ENCODE measurements around the gene FOSL2. TPM values are rescaled to one million over a fixed set of nuclear protein-coding genes. Genes with fewer than 3 reads are reported as not detected.

FOSL2 gene
- total and polyA plus RNA-seq, 4 experiments from 2014 or later, result 4.7 to 6.7 (median 5.8) TPM

- H3K36me3 Mint-ChIP-seq, result peaks cover 5 to 56% of the 10 kb centered on the region in 2 donors
- H3K9me3 ChIP-seq (ENCODE audit: control insufficient read depth in 1 of 2, low read length in 2 of 2), result no peaks in the 10 kb centered on the region
- intact Hi-C loops (cut with micrococcal nuclease), result no loop called here
- peaks cover 24 to 54% (median 35%) of the 10 kb centered on the region in 4 donors for H3K4me1 Mint-ChIP-seq
- peak overlapping the region in 6 of 7 donors; percentile 66 to 96 (median 78) for H3K27ac Mint-ChIP-seq
- peaks cover 37% of the 10 kb centered on the region for H3K4me1 ChIP-seq (ENCODE audit: insufficient read depth, low read length)
- peak in 1 of 5 donors; percentile 7 for DNase-seq
- no peak overlapping the region for H3K27ac ChIP-seq (ENCODE audit: low read depth, low read length)
- POLR2A ChIA-PET (ENCODE audit: partially characterized antibody), result interaction anchor here (0.9 to 10.9 kb wide), 2 partner anchors 20 to 22 kb away, joined by 3 to 115 read pairs; partner anchors contain the start of gene FOSL2
- H3K4me3 ChIP-seq (ENCODE audit: low read length in 2 of 2), result no peak overlapping the region
- H3K36me3 ChIP-seq (ENCODE audit: insufficient read depth, low read length), result peaks cover 3% of the 10 kb centered on the region
- no peaks in the 10 kb centered on the region for H3K27me3 ChIP-seq (ENCODE audit: insufficient read depth, low read length)
- CTCF ChIA-PET (ENCODE audit: partially characterized antibody), result no interaction called here
- H3K27me3 Mint-ChIP-seq, result no peaks in the 10 kb centered on the region
- no peaks in the 10 kb centered on the region for H3K9me3 Mint-ChIP-seq
- H3K4me3 Mint-ChIP-seq, result no peak overlapping the region
These were observed 20.7 kb downstream of the FOSL2 start for GRCh38 chr2:28413152-28413898.

GRCh38 chr2:28413899-28414295, 21.2 kb downstream of the FOSL2 start:
- intact Hi-C loops (cut with micrococcal nuclease), result no loop called here
- no peaks in the 10 kb centered on the region for H3K9me3 ChIP-seq (ENCODE audit: control insufficient read depth in 1 of 2, low read length in 2 of 2)
- DNase-seq, result no peak
- Mint-ChIP-seq H3K27ac (peak overlapping the region in 5 of 7 donors; percentile 25 to 83 (median 68)), H3K27me3 (no peaks in the 10 kb centered on the region), H3K9me3 (no peaks in the 10 kb centered on the region), H3K4me3 (no peak overlapping the region), H3K4me1 (peaks cover 19 to 48% (median 30%) of the 10 kb centered on the region in 4 donors), H3K36me3 (peaks cover 5 to 52% of the 10 kb centered on the region in 2 donors)
- no peak overlapping the region for H3K27ac ChIP-seq (ENCODE audit: low read depth, low read length)
- H3K4me3 ChIP-seq (ENCODE audit: low read length in 2 of 2), result no peak overlapping the region
- H3K36me3 ChIP-seq (ENCODE audit: insufficient read depth, low read length), result peaks cover 3% of the 10 kb centered on the region
- H3K27me3 ChIP-seq (ENCODE audit: insufficient read depth, low read length), result no peaks in the 10 kb centered on the region
- POLR2A ChIA-PET (ENCODE audit: partially characterized antibody), result interaction anchor here (0.9 to 1.2 kb wide), 2 partner anchors 9 to 21 kb away, joined by 3 to 4 read pairs; partner anchors contain the start of gene FOSL2
- peaks cover 31% of the 10 kb centered on the region for H3K4me1 ChIP-seq (ENCODE audit: insufficient read depth, low read length)
- CTCF ChIA-PET (ENCODE audit: partially characterized antibody), result no interaction called here

- peak in 1 of 5 donors; percentile 4 for DNase-seq
- no peaks in the 10 kb centered on the region for H3K27me3 Mint-ChIP-seq
- H3K27me3 ChIP-seq (ENCODE audit: insufficient read depth, low read length), result no peaks in the 10 kb centered on the region
- no peaks in the 10 kb centered on the region for H3K9me3 ChIP-seq (ENCODE audit: control insufficient read depth in 1 of 2, low read length in 2 of 2)
- ChIA-PET CTCF (ENCODE audit: partially characterized antibody) (interaction anchor here (0.8 kb wide), 1 partner anchor 12 kb away, joined by 3 read pairs; no protein-coding TSS in a partner anchor), POLR2A (ENCODE audit: partially characterized antibody) (interaction anchor here (1.2 kb wide), 1 partner anchor 9 kb away, joined by 4 read pairs; no protein-coding TSS in a partner anchor)
- no peak overlapping the region for H3K4me3 ChIP-seq (ENCODE audit: low read length in 2 of 2)
- H3K36me3 ChIP-seq (ENCODE audit: insufficient read depth, low read length), result peaks cover 3% of the 10 kb centered on the region
- H3K4me1 ChIP-seq (ENCODE audit: insufficient read depth, low read length), result peaks cover 25% of the 10 kb centered on the region
- H3K4me1 Mint-ChIP-seq, result peaks cover 13 to 41% (median 23%) of the 10 kb centered on the region in 4 donors
- H3K9me3 Mint-ChIP-seq, result no peaks in the 10 kb centered on the region
- intact Hi-C loops (cut with micrococcal nuclease), result no loop called here
- H3K4me3 Mint-ChIP-seq, result no peak overlapping the region
- peaks cover 5 to 46% of the 10 kb centered on the region in 2 donors for H3K36me3 Mint-ChIP-seq
- peak overlapping the region in 4 of 7 donors; percentile 6 to 50 (median 29) for H3K27ac Mint-ChIP-seq
- H3K27ac ChIP-seq (ENCODE audit: low read depth, low read length), result no peak overlapping the region
These were observed 21.9 kb downstream of the FOSL2 start for GRCh38 chr2:28414583-28414982.

GRCh38 chr2:28415010-28415409, 22.4 kb downstream of the FOSL2 start:
- H3K27ac ChIP-seq (ENCODE audit: low read depth, low read length), result no peak overlapping the region
- Mint-ChIP-seq H3K9me3 (no peaks in the 10 kb centered on the region), H3K4me3 (no peak overlapping the region), H3K36me3 (peaks cover 5 to 45% of the 10 kb centered on the region in 2 donors), H3K27ac (peak overlapping the region in 4 of 7 donors; percentile 15 to 50 (median 29)), H3K27me3 (no peaks in the 10 kb centered on the region), H3K4me1 (peaks cover 11 to 37% (median 20%) of the 10 kb centered on the region in 4 donors)
- DNase-seq, result no peak
- CTCF ChIA-PET (ENCODE audit: partially characterized antibody), result interaction anchor here (0.8 kb wide), 1 partner anchor 12 kb away, joined by 3 read pairs; no protein-coding TSS in a partner anchor
- no peak overlapping the region for H3K4me3 ChIP-seq (ENCODE audit: low read length in 2 of 2)
- POLR2A ChIA-PET (ENCODE audit: partially characterized antibody), result interaction anchor here (1.2 kb wide), 1 partner anchor 8 kb away, joined by 4 read pairs; no protein-coding TSS in a partner anchor
- H3K27me3 ChIP-seq (ENCODE audit: insufficient read depth, low read length), result no peaks in the 10 kb centered on the region
- peaks cover 20% of the 10 kb centered on the region for H3K4me1 ChIP-seq (ENCODE audit: insufficient read depth, low read length)
- peaks cover 3% of the 10 kb centered on the region for H3K36me3 ChIP-seq (ENCODE audit: insufficient read depth, low read length)
- intact Hi-C loops (cut with micrococcal nuclease), result no loop called here
- no peaks in the 10 kb centered on the region for H3K9me3 ChIP-seq (ENCODE audit: control insufficient read depth in 1 of 2, low read length in 2 of 2)

- Mint-ChIP-seq H3K4me1 (peaks cover 5 to 30% (median 13%) of the 10 kb centered on the region in 4 donors), H3K27me3 (no peaks in the 10 kb centered on the region), H3K36me3 (peaks cover 5 to 39% of the 10 kb centered on the region in 2 donors), H3K4me3 (no peak overlapping the region), H3K9me3 (no peaks in the 10 kb centered on the region), H3K27ac (peak overlapping the region in 5 of 7 donors; percentile 15 to 74 (median 34))
- Histone ChIP-seq H3K36me3 (ENCODE audit: insufficient read depth, low read length) (peaks cover 3% of the 10 kb centered on the region), H3K27me3 (ENCODE audit: insufficient read depth, low read length) (no peaks in the 10 kb centered on the region), H3K27ac (ENCODE audit: low read depth, low read length) (no peak overlapping the region), H3K9me3 (ENCODE audit: control insufficient read depth in 1 of 2, low read length in 2 of 2) (no peaks in the 10 kb centered on the region), H3K4me1 (ENCODE audit: insufficient read depth, low read length) (peaks cover 13% of the 10 kb centered on the region), H3K4me3 (ENCODE audit: low read length in 2 of 2) (no peak overlapping the region)
- CTCF ChIA-PET (ENCODE audit: partially characterized antibody), result no interaction called here
- POLR2A ChIA-PET (ENCODE audit: partially characterized antibody), result no interaction called here
- DNase-seq, result no peak
- intact Hi-C loops (cut with micrococcal nuclease), result no loop called here
These were observed 23.1 kb downstream of the FOSL2 start for GRCh38 chr2:28415715-28416114.

- no peaks in the 10 kb centered on the region for H3K9me3 Mint-ChIP-seq
- Histone ChIP-seq H3K36me3 (ENCODE audit: insufficient read depth, low read length) (no peaks in the 10 kb centered on the region), H3K4me1 (ENCODE audit: insufficient read depth, low read length) (peaks cover 14% of the 10 kb centered on the region), H3K27ac (ENCODE audit: low read depth, low read length) (no peak overlapping the region), H3K27me3 (ENCODE audit: insufficient read depth, low read length) (no peaks in the 10 kb centered on the region), H3K4me3 (ENCODE audit: low read length in 2 of 2) (no peak overlapping the region), H3K9me3 (ENCODE audit: control insufficient read depth in 1 of 2, low read length in 2 of 2) (no peaks in the 10 kb centered on the region)
- H3K27ac Mint-ChIP-seq, result peak overlapping the region in 5 of 7 donors; percentile 17 to 74 (median 31)
- CTCF ChIA-PET (ENCODE audit: partially characterized antibody), result interaction anchor here (1.1 to 1.4 kb wide), 3 partner anchors 9 to 715 kb away, joined by 4 to 6 read pairs (median 4); no protein-coding TSS in a partner anchor
- no peak overlapping the region for H3K4me3 Mint-ChIP-seq
- no peaks in the 10 kb centered on the region for H3K27me3 Mint-ChIP-seq
- POLR2A ChIA-PET (ENCODE audit: partially characterized antibody), result interaction anchor here (0.6 to 1.7 kb wide), 3 partner anchors 8 to 36 kb away, joined by 4 to 7 read pairs (median 4); no protein-coding TSS in a partner anchor
- peaks cover 0 to 14% of the 10 kb centered on the region in 2 donors for H3K36me3 Mint-ChIP-seq
- peaks cover 6 to 25% (median 16%) of the 10 kb centered on the region in 4 donors for H3K4me1 Mint-ChIP-seq
- intact Hi-C loops (cut with micrococcal nuclease), result no loop called here
- DNase-seq, result no peak
These were observed 26.3 kb downstream of the FOSL2 start for GRCh38 chr2:28419003-28419402.

Data from CD4-positive, alpha-beta memory T cell (primary cell).